Keratinocyte (primary cell): Measurements from ENCODE around the gene RAB4A. TPM values are rescaled to one million over a fixed set of nuclear protein-coding genes. Genes with fewer than 3 reads are reported as not detected.
A peak's percentile ranks its signal among the peaks of the same experiment; 100 is the strongest.

Experiments
- DNase-seq: peaks from one replicate; pipeline ENCODE4 v3.0.0-alpha.2; 2011; ENCODE audit warnings: low read depth, missing footprints, low spot score
- FAIRE-seq: peaks from 2 replicates; lab custom pipeline; 2011; peaks lifted over from hg19 to GRCh38; lab: Jason Lieb, UNC
- H2AFZ ChIP-seq: 2 replicates; pipeline ENCODE4 v1.6.0; 2012; ENCODE audit warnings: low read length, control low read depth, inconsistent platforms; ENCODE audit not compliant: control insufficient read depth
- H3K27ac ChIP-seq: 2 replicates; pipeline ENCODE4 v1.5.1; 2011; ENCODE audit warnings: low read length; ENCODE audit not compliant: control insufficient read depth, insufficient read depth
- H3K27me3 ChIP-seq: 3 replicates; pipeline ENCODE4 v1.6.0; 2011; ENCODE audit warnings: low read length; ENCODE audit not compliant: control insufficient read depth, insufficient read depth; ENCODE audit errors: extremely low read depth
- H3K36me3 ChIP-seq, 2 experiments: 2 replicates in 1 of 2; 3 replicates in 1 of 2; pipeline ENCODE4 v1.5.1; 2011; ENCODE audit warnings: low read length in 2 of 2, mild to moderate bottlenecking in 1 of 2; ENCODE audit not compliant: control insufficient read depth in 2 of 2, insufficient read depth in 2 of 2; ENCODE audit errors: extremely low read depth in 1 of 2
- H3K4me1 ChIP-seq: 3 replicates; pipeline ENCODE4 v1.5.1; 2011; ENCODE audit warnings: low read length; ENCODE audit not compliant: control insufficient read depth, insufficient read depth; ENCODE audit errors: extremely low read depth
- H3K4me2 ChIP-seq: 3 replicates; pipeline ENCODE4 v1.6.0; 2011; ENCODE audit warnings: low read depth, low read length; ENCODE audit not compliant: control insufficient read depth, insufficient read depth; ENCODE audit errors: extremely low read depth
- H3K4me3 ChIP-seq, 3 experiments: fragments of 200-600 bp in 1 of 3; sonication (generic) in 1 of 3; 2 replicates in 2 of 3; 3 replicates in 1 of 3; pipeline ENCODE4 v1.5.1; 2011 to 2016; ENCODE audit warnings: low read length in 3 of 3, mild to moderate bottlenecking in 3 of 3, control low read depth in 2 of 3, inconsistent platforms in 1 of 3, low read depth in 1 of 3, mixed read lengths in 1 of 3, mixed run types in 1 of 3, moderate library complexity in 1 of 3; ENCODE audit not compliant: control insufficient read depth in 2 of 3, insufficient read depth in 2 of 3; ENCODE audit errors: extremely low read depth in 1 of 3
- H3K79me2 ChIP-seq: 2 replicates; pipeline ENCODE4 v1.6.0; 2012; ENCODE audit warnings: low read length; ENCODE audit not compliant: control insufficient read depth, insufficient read depth
- H3K9ac ChIP-seq: 3 replicates; pipeline ENCODE4 v1.6.0; 2011; ENCODE audit warnings: low read length; ENCODE audit not compliant: control insufficient read depth, insufficient read depth; ENCODE audit errors: extremely low read depth
- H3K9me1 ChIP-seq: 3 replicates; pipeline ENCODE4 v1.6.0; 2011; ENCODE audit warnings: low read length; ENCODE audit not compliant: control insufficient read depth, insufficient read depth; ENCODE audit errors: extremely low read depth
- H3K9me3 ChIP-seq: 2 replicates; pipeline ENCODE4 v1.5.1; 2012; ENCODE audit warnings: low read depth, low read length; ENCODE audit not compliant: control insufficient read depth
- H4K20me1 ChIP-seq: 3 replicates; pipeline ENCODE4 v1.6.0; 2011; ENCODE audit warnings: low read length; ENCODE audit not compliant: control insufficient read depth, insufficient read depth; ENCODE audit errors: extremely low read depth
- EZH2 ChIP-seq: IDR thresholded peaks from one replicate; pipeline ENCODE4 v1.6.1; 2012; ENCODE audit warnings: inconsistent platforms, mild to moderate bottlenecking, low read length, moderate library complexity
- dilution Hi-C: fragments of 300-500 bp; cut with MboI; formaldehyde crosslinking; loops from one replicate; pipeline ENCODE4 v1.7.0; 2020; ENCODE audit warnings: low sequenced_read_pairs; ENCODE audit not compliant: extremely low pct_ligation_motif_present
- polyA plus RNA-seq, 5 experiments: library from polyadenylated mRNA; depleted of rRNA in 3 of 5; stranded (reverse) in 3 of 5; stranded (forward) in 1 of 5; unstranded in 1 of 5; fragments of >200 nt; gene quantifications; 1 replicate in 1 of 5; 2 replicates in 3 of 5; 3 replicates in 1 of 5; pipeline versions ENCODE4 v1.2.1 to v1.2.3, GENCODE V29; 2011 to 2012; ENCODE audit warnings: missing spikeins in 2 of 5, low read depth in 1 of 5, low replicate concordance in 1 of 5
- TF ChIP-seq, protein P1 (sequence below), 3 experiments: IDR thresholded peaks in 1 of 3; conservative IDR thresholded peaks in 1 of 3; optimal IDR thresholded peaks in 1 of 3; 2 replicates in 2 of 3; 3 replicates in 1 of 3; pipeline versions ENCODE3 to v1.5.1; 2011; ENCODE audit warnings: low read length in 3 of 3, mild to moderate bottlenecking in 3 of 3, moderate library complexity in 2 of 3, control low read depth in 1 of 3, inconsistent platforms in 1 of 3; ENCODE audit not compliant: insufficient read depth in 2 of 3; ENCODE audit errors: extremely low read depth in 1 of 3

The RAB4A gene
- polyA plus RNA-seq, 1 donor (not counting 4 experiments of a cell fraction or from before 2014, with no cell fraction given): 54.7 TPM

DNA sequence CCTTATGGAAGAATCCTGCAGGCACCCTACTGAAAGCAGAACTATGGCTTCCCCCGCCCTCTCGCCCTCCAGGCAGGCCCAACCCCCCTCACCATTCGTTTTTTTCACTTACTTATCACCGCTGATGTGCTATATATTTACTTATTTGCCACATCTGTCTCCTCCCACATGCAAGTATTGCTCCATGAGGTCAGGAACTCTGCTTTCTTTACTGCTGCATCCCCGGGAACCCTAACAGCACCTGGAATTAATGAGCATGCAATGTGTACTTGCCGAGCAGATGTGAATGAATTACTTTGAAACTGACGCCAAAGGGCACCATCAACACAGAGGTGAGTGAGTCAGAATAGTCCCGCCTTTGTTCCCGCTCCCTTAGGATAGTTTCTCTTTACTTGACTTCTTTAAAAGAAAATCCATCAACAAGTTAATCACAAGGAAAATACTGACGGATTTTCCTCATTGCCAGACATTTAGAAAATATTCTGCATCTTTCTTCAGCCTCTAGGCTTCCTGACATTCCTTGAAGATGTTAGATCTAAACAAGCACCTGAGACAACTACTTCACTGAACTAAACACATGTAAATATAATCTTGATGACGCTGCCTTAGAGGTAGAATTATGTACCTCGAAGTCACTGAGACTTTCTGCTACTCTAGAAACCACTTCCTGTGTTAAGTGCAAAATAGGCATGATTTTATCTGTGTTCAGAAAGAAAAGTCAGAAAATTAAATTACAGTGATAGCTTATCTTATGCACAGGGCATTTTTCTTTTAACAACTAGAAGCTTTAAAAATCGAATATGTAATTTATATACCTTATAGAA, 17.5 kb upstream of the RAB4A start:
- no peaks in the 10 kb centered on the region for H3K9me3 ChIP-seq
- peak; percentile 86 for FAIRE-seq
- H3K4me1 ChIP-seq: peaks cover 16% of the 10 kb centered on the region
- peak overlapping the region; percentile 48 for H3K27ac ChIP-seq
- dilution Hi-C loops: no loop called here
- peak overlapping the region; percentile 58 for H3K4me2 ChIP-seq
- H3K4me3 ChIP-seq: peak overlapping the region in 1 of 3 experiments; percentile 26
- DNase-seq: no peak
- TF ChIP-seq, protein P1, sequence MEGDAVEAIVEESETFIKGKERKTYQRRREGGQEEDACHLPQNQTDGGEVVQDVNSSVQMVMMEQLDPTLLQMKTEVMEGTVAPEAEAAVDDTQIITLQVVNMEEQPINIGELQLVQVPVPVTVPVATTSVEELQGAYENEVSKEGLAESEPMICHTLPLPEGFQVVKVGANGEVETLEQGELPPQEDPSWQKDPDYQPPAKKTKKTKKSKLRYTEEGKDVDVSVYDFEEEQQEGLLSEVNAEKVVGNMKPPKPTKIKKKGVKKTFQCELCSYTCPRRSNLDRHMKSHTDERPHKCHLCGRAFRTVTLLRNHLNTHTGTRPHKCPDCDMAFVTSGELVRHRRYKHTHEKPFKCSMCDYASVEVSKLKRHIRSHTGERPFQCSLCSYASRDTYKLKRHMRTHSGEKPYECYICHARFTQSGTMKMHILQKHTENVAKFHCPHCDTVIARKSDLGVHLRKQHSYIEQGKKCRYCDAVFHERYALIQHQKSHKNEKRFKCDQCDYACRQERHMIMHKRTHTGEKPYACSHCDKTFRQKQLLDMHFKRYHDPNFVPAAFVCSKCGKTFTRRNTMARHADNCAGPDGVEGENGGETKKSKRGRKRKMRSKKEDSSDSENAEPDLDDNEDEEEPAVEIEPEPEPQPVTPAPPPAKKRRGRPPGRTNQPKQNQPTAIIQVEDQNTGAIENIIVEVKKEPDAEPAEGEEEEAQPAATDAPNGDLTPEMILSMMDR (optimal IDR thresholded peaks at IDR 0.05 in 1 of 3, IDR thresholded peaks at IDR 0.05 in 1 of 3, conservative IDR thresholded peaks at IDR 0.05 in 1 of 3; ENCODE audit: extremely low read depth in 1 of 3, insufficient read depth in 2 of 3, low read length in 3 of 3): no peak
- no peak for TF ChIP-seq EZH2
- H3K9me1 ChIP-seq: no peaks in the 10 kb centered on the region
- no peaks in the 10 kb centered on the region for H3K36me3 ChIP-seq
- H3K9ac ChIP-seq: peak overlapping the region; percentile 24
- H2AFZ ChIP-seq: peak overlapping the region; percentile 73
- no peaks in the 10 kb centered on the region for H3K79me2 ChIP-seq
- no peaks in the 10 kb centered on the region for H4K20me1 ChIP-seq
- no peaks in the 10 kb centered on the region for H3K27me3 ChIP-seq

DNA sequence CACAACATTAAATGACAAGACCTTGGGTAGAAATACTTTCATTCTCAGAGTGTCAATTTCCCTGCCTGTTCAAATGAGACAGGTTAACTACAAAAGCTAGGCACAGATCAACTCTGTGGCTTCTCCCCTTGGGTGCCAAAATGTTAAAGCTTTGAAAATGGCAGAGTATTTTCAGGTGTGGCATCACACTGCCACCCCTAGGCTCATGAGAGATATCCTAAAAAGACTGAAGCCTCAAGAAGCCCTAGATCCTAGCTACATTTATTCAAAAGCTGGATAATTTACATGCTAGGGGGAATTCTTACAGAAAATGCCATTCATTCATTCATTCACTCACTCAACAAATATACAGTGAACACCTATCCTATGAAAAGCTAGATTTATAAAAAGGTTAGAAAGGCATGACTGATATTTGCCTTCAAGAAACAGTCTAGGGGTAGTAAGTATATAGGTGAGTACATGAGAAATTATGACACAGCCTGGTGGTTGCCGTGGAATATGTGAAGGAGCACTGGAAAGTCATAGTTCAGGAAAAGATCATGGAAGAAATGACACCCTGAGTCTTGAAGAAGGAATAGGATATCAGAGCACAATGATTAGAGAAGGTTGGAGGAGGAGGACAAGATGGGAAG, 15.9 kb upstream of the RAB4A start:
- Histone ChIP-seq H3K4me1 (peaks cover 21% of the 10 kb centered on the region), H3K27me3 (no peaks in the 10 kb centered on the region), H3K4me3 (no peak overlapping the region), H3K9me1 (no peaks in the 10 kb centered on the region), H3K27ac (no peak overlapping the region), H3K9me3 (no peaks in the 10 kb centered on the region), H2AFZ (no peak overlapping the region), H3K36me3 (no peaks in the 10 kb centered on the region), H4K20me1 (no peaks in the 10 kb centered on the region), H3K4me2 (no peak overlapping the region), H3K79me2 (no peaks in the 10 kb centered on the region), H3K9ac (no peak overlapping the region)
- TF ChIP-seq, protein P1 (optimal IDR thresholded peaks at IDR 0.05 in 1 of 3, IDR thresholded peaks at IDR 0.05 in 1 of 3, conservative IDR thresholded peaks at IDR 0.05 in 1 of 3; ENCODE audit: extremely low read depth in 1 of 3, insufficient read depth in 2 of 3, low read length in 3 of 3): peak; percentile 35 to 40 (median 40)
- TF ChIP-seq EZH2: no peak
- dilution Hi-C loops: no loop called here
- FAIRE-seq (no peak), DNase-seq (no peak)
